ENCODE measurements around the gene LARGE1. TPM values are rescaled to one million over a fixed set of nuclear protein-coding genes. Genes with fewer than 3 reads are reported as not detected.

The LARGE1 gene
- total and polyA plus RNA-seq, 2 of the 13 experiments (the other 11 are each of a cell fraction or from before 2014, with no cell fraction given) = 8.4 to 11.0 TPM

DNA sequence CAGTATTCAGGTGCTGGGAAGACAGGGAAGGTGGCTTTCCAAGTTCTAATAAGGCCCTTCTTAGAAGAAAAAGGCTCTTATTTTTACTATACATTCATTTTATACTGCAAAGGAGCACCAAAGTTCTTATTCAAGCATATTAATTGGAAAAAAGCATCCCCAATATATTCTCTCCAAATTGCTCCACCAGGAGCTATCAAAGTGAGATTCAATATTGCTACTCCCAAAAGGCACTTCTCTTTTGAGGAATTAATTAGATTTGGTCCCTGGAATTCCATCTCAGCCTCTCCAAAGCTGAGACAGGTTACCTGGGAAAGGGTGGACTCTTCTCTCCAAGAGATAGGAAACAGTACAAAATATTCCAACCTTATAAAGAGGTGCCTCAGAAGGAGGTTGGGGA lies 134.1 kb downstream of the LARGE1 start:
- Histone ChIP-seq H3K9ac (ENCODE audit: insufficient read depth, low read depth, low read length) (no peak overlapping the region), H3K4me2 (ENCODE audit: low read depth, low read length) (no peak overlapping the region), H4K20me1 (ENCODE audit: insufficient read depth, low read length) (0 out of 2 replicates have a peak, but pooled peaks cover 4% of the 10 kb centered on the region), H3K4me3 (replicated peaks in 1 of 3; ENCODE audit: insufficient read depth in 1 of 3, low read depth in 2 of 3, low read length in 3 of 3) (no peak overlapping the region), H3K27ac (ENCODE audit: extremely low read length, insufficient read depth, low read length) (no peak overlapping the region), H3K27me3 (ENCODE audit: control insufficient read depth in 1 of 2, insufficient read depth in 2 of 2, low read length in 2 of 2) (no peaks in the 10 kb centered on the region), H3K9me3 (ENCODE audit: low read length) (peaks cover 24% of the 10 kb centered on the region), H3K36me3 (replicated peaks in 1 of 2; ENCODE audit: control insufficient read depth in 1 of 2, insufficient read depth in 2 of 2, low read length in 2 of 2) (no peaks in the 10 kb centered on the region), H3K79me2 (ENCODE audit: insufficient read depth, low read length) (no peaks in the 10 kb centered on the region), H3K4me1 (ENCODE audit: insufficient read depth, low read length) (peaks cover 2% of the 10 kb centered on the region), H2AFZ (ENCODE audit: low read length) (no peak overlapping the region)
- intact Hi-C loops (cut with micrococcal nuclease; ENCODE audit: unreplicated experiment) (no loop called here), in situ Hi-C loops (cut with HindIII; ENCODE audit: extremely low pct_ligation_motif_present, low pct_unique_long_range_greater_than_20kb) (no loop called here)
- BruUV-seq (replicated peaks) = no TSS peak
- ChIA-PET CTCF (ENCODE audit: low intra/inter-chr PET ratio, low total read pairs) (no interaction called here), POLR2A (no interaction called here)
- DNase-seq (ENCODE audit: low spot score) (no peak), ATAC-seq (no peak), FAIRE-seq (no peak)
- TF ChIP-seq ZNF724P (CRISPR knock-in tag; IDR thresholded peaks at IDR 0.05; ENCODE audit: borderline replicate concordance) (no peak), GMEB2 (CRISPR knock-in tag; IDR thresholded peaks at IDR 0.05; ENCODE audit: low read depth) (no peak), TCF7 (IDR thresholded peaks at IDR 0.05; ENCODE audit: low read depth) (no peak), RFX1 (IDR thresholded peaks at IDR 0.05) (no peak), TRIM22 (IDR thresholded peaks at IDR 0.05) (no peak), ZNF605 (CRISPR knock-in tag; IDR thresholded peaks at IDR 0.05) (no peak), RARG (CRISPR knock-in tag; IDR thresholded peaks at IDR 0.05; ENCODE audit: low read depth) (no peak), ZNF337 (CRISPR knock-in tag; IDR thresholded peaks at IDR 0.05; ENCODE audit: borderline replicate concordance, low read depth) (no peak), ZNF570 (CRISPR knock-in tag; IDR thresholded peaks at IDR 0.05; ENCODE audit: borderline replicate concordance) (no peak), SALL1 (CRISPR knock-in tag; IDR thresholded peaks at IDR 0.05) (no peak), ZNF205 (CRISPR knock-in tag; IDR thresholded peaks at IDR 0.05) (no peak), ZSCAN12 (CRISPR knock-in tag; IDR thresholded peaks at IDR 0.05) (no peak), POGK (CRISPR knock-in tag; conservative IDR thresholded peaks at IDR 0.05) (no peak), ZSCAN31 (CRISPR knock-in tag; IDR thresholded peaks at IDR 0.05; ENCODE audit: low read depth) (no peak)
- TF ChIP-seq, protein P1, sequence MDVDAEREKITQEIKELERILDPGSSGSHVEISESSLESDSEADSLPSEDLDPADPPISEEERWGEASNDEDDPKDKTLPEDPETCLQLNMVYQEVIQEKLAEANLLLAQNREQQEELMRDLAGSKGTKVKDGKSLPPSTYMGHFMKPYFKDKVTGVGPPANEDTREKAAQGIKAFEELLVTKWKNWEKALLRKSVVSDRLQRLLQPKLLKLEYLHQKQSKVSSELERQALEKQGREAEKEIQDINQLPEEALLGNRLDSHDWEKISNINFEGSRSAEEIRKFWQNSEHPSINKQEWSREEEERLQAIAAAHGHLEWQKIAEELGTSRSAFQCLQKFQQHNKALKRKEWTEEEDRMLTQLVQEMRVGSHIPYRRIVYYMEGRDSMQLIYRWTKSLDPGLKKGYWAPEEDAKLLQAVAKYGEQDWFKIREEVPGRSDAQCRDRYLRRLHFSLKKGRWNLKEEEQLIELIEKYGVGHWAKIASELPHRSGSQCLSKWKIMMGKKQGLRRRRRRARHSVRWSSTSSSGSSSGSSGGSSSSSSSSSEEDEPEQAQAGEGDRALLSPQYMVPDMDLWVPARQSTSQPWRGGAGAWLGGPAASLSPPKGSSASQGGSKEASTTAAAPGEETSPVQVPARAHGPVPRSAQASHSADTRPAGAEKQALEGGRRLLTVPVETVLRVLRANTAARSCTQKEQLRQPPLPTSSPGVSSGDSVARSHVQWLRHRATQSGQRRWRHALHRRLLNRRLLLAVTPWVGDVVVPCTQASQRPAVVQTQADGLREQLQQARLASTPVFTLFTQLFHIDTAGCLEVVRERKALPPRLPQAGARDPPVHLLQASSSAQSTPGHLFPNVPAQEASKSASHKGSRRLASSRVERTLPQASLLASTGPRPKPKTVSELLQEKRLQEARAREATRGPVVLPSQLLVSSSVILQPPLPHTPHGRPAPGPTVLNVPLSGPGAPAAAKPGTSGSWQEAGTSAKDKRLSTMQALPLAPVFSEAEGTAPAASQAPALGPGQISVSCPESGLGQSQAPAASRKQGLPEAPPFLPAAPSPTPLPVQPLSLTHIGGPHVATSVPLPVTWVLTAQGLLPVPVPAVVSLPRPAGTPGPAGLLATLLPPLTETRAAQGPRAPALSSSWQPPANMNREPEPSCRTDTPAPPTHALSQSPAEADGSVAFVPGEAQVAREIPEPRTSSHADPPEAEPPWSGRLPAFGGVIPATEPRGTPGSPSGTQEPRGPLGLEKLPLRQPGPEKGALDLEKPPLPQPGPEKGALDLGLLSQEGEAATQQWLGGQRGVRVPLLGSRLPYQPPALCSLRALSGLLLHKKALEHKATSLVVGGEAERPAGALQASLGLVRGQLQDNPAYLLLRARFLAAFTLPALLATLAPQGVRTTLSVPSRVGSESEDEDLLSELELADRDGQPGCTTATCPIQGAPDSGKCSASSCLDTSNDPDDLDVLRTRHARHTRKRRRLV (CRISPR knock-in tag; IDR thresholded peaks at IDR 0.05) = no peak
